SKM-1 (cell line): ENCODE measurements around the gene CRTC1.

Experiments
- DNase-seq: peaks from one replicate; lab custom pipeline; 2025; ENCODE audit not compliant: unreplicated experiment; lab: John Stamatoyannopoulos, UW

CRTC1 gene

GRCh38 chr19:18765224-18765623 lies 81.7 kb downstream of the CRTC1 start:
- DNase-seq, result no peak

GRCh38 chr19:18768046-18768771 lies 84.7 kb downstream of the CRTC1 start:
- DNase-seq, result no peak

GRCh38 chr19:18768997-18769891 lies 85.8 kb downstream of the CRTC1 start:
- DNase-seq, result no peak

DNA sequence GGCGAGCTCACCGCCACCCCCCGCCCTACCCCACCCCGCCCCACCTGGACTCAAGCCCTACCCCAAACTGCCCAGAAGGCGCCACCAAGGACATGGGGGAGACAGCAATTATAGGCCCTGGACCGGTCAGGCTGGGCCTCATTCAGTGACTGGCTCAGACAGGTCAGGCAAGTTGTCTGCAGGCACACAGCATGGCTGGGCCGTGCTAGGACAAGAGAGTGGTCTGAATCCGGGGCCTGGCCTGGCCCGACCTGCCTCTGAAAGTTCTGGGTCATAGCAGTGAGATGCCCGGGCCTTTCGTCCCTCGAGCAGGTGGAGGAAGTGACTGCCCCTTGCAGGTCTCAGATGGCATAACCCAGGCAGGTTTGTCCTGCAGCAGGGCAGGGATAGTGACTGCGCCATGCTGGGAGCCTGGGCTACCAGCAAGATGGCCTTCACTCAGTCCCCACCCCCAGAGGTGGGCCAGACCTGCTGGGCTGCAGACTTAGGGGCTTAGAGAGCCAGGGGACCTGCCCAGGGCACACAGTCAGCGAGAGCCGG lies 86.6 kb downstream of the CRTC1 start:
- no peak for DNase-seq

DNA sequence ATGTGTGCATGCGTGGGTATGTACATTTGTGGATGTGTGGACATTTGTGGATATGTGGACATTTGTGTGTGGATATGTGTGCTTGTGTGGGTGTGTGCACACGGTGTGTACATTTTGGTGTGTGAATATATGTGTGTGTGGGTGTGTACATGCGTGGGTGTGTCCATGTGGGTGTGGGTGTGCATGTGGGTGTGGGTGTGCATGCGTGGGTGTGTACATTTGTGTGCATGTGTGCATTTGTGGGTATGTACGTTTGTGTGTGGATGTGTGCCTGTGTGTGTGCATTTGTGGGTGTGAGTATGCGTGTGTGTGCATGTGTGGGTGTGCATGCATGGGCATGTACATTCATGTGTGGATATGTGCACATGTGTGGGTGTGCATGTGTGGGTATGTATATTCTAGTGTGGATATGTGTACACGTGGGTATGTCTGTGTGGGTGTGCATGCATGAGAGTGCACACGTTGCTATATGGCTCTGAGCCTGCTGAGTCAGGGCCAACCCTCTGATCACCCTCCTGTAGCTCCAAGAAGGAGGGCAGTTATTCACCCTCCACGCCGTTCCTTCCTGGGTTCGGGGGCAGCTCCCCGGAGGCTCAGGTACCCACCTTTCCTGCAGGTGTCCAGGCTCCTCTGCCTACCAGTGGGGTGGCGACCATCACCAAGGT lies 87.3 kb downstream of the CRTC1 start:
- DNase-seq, result no peak

DNA sequence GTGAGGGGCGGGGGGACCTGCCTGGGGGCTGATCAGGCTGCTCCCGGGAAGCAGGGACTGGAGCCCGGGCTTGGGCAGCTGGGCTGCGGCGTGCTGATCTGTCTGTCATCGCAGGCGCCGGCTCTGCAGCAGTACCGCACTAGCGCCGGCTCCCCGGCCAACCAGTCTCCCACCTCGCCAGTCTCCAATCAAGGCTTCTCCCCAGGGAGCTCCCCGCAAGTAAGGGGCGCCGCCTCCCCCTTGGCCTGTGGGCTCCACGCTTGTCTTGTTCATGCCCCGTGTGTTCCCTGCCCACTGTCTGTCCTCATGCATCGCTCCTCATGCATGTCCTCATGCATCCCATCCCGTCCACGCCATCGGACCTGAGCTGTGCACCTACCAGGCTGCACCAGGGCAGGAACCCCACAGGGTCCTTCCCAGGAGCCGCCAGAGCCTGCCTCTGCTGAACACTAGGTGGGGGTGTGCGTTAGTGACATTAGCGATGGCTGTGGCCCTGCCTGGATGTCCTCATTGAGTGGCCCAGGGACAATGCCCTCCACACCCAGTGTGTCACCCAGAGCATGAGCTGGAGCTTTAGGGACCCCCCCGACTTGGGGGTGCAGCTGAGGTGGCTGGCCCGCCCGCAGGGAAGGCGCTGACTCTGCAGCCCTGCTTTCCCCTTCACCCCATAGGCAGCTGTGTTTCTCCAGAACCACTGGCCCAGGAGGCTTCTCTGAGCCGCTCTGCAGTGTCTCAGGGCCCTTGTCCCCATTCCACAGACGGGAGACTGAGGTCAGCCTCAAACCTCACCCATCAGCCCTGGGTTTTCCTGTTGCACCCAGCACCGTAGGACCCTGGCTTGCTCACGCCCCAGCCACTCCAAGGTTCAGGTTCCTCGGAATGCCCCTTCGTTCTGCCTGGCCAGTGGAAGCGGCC lies 88.1 kb downstream of the CRTC1 start:
- no peak for DNase-seq

- no peak for DNase-seq
Observed at GRCh38 chr19:18772620-18773587, 89.4 kb downstream of the CRTC1 start.

GRCh38 chr19:18773682-18774081 lies 90.2 kb downstream of the CRTC1 start:
- DNase-seq, result no peak

- DNase-seq, result no peak
Observed at GRCh38 chr19:18774107-18774506, 90.6 kb downstream of the CRTC1 start.

DNA sequence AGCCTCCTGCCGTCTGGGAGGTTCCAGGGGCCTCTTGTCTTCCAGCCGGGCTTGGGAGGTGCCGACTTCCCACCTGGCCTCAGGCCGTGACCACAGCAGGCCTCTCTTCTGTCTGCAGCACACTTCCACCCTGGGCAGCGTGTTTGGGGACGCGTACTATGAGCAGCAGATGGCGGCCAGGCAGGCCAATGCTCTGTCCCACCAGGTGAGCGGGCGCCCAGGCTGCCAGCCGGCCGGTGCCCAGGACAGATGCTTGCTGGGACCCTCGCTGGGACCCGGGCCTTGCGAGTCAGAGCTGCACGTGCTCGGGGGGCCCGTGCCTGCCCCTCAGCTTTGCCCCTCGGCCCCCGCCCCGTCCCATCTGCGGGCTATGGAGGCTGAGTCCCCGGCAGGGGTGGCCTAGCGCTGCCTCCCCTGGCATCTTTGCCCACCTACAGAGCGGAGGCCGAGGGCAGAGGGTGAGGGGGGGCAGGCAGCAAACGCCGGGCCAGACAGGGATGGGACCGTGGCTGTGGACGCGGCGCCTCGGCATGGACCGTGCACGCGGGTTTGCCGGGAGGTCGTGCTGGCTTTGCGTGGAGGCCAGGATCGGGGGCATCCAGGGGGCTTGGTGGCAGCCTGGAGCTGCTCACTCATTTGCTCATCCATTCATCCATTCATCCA lies 91.4 kb downstream of the CRTC1 start:
- no peak for DNase-seq

GRCh38 chr19:18775586-18776287 lies 92.3 kb downstream of the CRTC1 start:
- no peak for DNase-seq

DNA sequence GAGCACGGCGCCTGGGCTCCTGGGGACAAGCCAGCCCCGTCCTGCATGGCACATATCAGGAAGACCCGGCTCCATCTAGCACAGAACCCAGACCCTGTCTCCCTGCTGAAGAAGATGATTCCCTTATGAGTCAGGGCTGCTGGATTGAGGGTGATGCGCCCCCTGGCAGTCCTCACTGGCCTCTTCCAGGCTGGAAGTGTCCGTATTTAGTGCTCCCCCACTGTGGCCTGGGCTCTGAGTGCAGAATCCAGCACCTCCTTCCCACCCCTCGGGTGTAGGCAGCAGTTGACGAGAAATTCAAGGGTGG lies 92.8 kb downstream of the CRTC1 start:
- no peak for DNase-seq

DNA sequence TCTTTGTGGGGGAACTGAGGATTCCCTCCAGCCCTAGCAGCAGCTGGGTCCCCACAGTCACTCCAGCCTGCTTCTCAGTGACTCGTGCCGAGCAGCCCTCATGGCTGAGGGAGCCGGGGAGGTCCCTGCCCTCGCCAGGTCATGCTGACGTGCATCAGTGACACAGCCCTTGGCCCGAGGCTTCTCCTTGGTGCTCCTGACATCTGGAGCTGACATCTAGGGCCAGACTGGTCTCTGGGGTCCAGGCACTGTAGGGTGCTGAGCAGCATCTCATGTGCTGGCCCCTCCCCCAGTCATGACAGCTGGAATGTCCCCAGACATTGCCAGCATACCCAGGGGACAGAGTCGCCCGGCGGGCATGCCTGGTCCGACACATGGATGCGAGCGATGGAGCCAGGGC lies 93.3 kb downstream of the CRTC1 start:
- DNase-seq, result no peak

- DNase-seq, result no peak
Observed at GRCh38 chr19:18777301-18778075, 94.0 kb downstream of the CRTC1 start.

GRCh38 chr19:18778076-18778389 lies 94.6 kb downstream of the CRTC1 start:
- DNase-seq, result no peak

GRCh38 chr19:18778826-18779495 lies 95.5 kb downstream of the CRTC1 start:
- no peak for DNase-seq

DNA sequence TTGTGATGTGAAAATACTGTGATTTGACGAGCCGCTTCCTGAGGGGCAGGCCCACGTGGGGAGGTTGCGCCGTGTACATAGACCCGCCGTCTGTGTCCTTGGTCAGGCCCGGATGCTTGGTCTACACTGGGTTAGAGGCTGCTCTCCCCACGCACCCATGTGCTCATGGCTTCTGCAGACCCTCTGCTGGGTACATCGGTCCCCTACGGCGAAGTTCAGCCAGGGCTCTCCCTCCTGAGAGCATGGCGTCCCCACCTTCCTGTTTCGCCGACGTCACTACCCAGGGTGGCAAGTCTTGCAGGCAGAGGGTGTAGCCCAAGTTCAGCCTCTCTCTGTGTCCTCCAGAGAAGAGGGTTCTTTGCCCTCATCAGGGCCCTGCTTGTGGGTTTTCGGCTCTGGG lies 96.6 kb downstream of the CRTC1 start:
- no peak for DNase-seq
